Inflammatory macrophage treated with lipopolysaccharide for 4 hours (primary cell): ENCODE measurements around the gene POLR3C.
A peak's percentile ranks its signal among the peaks of the same experiment; 100 is the strongest.

ENCODE experiments used
- DNase-seq: peaks from one replicate; pipeline ENCODE4 v3.0.0-alpha.2; 2020

POLR3C gene

DNA sequence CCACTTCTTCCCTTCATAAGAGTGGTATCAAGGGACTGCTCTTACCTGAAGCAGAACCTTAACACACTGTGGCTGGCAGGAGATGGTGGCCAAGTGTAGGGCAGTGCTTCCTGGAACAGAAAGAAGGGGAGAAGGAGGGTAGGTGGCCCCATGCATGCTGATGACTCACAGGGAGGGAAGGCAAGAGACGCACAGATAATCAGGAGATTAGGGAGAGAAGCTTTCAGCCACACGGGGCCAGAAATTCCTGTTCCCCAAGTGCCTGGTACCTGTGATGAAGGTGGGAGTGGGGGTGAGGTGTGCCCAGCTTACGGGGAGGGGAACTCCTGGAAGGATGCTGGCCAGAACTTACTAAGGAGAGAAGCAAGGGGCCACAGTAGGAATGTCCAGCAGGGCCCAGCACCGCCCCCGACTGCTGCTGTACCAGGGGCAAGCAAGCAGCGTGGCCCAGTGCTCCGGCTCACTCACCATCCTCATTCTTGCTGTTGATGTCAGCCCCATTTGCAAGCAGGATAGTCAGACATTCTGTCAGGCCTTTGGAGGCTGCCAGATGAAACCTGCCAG is 54.0 kb downstream of the POLR3C start:
- no peak for DNase-seq

DNA sequence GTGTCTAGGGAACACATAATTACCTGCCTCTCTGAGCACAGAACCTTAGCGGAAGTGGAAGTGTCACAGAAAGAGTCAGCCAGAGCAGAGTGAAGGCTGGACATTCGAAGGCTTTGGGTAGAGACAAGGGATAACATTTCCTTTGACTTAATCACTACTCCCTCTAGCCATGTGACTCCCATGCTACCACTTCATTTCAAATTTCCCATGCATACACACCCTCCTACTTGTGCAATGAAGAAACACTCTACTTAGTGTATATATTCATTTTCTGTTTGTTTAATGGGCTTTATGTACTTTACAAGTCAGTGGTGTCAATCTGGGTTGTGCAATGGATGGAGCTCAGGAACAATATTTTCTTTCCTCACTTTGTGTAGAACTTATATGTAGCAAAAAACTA is 54.7 kb downstream of the POLR3C start:
- DNase-seq = no peak

DNA sequence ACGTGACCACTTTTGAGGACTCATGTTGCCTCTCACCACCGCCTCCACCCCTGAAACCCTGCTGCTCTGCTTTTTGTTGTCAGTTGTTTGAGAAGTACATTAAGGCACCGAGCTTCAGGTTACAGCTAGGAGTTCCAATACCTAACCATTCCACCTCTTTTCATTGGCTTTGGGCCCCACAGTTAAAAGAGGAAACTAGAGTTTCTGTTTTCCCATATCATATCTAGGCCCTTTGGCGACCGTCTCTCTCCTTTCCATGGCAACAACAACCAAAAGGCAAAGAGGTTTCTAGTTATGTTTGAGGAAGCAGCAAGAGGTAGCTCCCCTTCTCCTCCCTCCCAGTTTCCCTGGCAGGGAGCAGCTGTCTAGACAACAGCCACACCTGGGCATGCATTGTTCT is 55.8 kb downstream of the POLR3C start:
- no peak for DNase-seq

DNA sequence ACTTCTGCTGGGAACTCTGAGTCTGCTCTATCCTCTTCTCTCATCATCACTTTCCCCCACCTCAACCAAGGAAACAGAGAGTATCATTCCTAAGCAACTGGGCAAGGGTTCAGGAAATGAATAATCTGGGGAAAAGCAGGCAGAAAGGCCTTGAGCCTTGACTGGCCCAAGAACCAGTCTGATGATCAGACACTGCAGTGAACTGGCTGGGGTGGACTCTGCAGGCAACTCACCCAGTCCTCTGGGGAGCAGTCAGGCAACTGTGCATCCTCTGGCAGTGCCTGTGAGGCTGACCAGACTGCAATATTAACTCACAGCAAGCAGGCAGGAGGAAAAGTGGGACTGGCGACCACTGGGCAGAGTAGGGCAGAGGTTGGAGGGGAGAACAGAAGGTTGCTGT is 60.7 kb downstream of the POLR3C start:
- DNase-seq = no peak

DNA sequence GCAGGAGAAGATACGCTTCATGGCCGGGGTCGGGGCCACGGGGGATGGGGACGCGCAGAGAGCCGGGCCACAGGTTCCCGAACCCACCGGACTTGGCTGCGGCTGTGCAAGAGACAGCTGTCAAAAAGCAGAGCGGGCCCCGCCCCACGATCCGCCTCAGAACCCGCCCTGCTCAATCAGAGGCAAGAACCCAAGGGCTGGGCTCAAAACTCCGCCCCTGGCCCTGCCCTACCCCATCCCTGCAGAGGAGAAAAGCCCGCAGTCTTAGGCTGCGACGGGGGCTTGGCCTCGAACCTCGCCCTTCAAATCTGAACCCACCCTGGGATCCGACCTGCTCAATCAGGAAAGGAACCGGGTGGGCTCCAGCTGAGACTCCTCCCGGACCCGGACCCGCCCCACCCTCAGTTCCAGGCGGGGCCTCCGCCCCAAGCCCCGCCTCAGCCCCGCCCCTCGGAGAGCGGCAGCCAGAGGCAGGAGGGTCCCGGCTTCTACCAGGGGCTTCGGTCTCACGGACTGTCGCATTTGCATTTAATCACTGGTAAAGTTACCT is 61.8 kb downstream of the POLR3C start, which contains the start of gene ANKRD35:
Gene ANKRD35 (minus strand): TSS at position 129 of the 550 bp plus-strand sequence. CDS start 108 bp downstream, at position 21.
- DNase-seq = peak; percentile 84

DNA sequence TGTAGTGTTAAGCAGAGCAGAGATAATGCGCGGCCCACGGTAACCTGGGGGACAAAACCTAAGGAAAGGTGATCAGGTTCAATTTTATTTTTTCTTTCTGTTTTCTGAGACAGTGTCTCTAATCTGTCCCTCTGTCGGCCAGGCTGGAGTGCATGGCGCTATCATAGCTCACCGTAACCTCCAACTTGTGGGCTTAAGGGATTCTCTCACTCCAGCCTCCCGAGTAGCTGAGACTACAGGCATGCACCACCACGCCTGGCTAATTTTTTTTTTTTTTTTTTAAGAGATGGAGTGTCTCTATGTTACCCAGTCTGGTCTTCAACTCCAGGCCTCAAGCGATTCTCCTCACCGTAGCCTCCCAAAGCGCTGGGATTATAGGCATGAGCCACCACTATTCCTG is 62.4 kb downstream of the POLR3C start:
- DNase-seq = no peak

DNA sequence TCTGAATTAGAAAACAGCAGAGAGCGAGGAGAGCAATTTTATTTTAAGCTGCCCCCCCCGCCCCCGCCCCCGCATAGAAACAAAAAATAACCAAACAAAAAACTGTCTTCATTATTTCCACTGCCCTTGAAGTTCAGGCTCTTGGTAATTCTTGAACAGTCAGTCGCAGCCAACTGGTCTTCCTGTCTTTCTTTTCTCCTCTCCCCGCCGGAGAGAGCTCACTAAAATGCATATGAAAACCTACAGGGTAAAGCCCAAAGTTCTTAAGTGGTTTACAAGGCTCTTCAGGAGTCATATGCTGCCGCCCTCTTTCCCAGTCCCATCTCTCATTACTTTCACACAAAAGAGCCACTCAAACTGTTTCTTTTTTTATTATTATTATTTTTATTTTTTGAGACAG is 62.8 kb downstream of the POLR3C start:
- DNase-seq = no peak

DNA sequence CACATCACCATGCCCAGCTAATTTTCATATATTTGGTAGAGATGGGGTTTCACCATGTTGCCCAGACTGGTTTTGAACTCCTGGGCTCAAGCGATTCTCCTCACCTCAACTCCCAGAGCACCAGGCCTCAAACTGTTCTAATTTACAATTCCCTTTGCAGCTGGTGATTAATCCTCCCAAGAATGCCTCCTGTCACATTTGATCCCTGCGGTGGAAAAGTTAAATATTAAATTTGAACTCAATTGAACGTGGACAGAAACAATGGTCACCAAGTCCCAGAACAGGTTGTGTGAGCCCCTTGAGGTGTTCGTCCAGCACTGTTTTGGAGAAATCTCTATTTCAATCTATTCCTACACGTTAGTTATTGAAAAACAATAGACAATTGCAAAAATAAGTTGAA is 63.6 kb downstream of the POLR3C start:
- DNase-seq = no peak

DNA sequence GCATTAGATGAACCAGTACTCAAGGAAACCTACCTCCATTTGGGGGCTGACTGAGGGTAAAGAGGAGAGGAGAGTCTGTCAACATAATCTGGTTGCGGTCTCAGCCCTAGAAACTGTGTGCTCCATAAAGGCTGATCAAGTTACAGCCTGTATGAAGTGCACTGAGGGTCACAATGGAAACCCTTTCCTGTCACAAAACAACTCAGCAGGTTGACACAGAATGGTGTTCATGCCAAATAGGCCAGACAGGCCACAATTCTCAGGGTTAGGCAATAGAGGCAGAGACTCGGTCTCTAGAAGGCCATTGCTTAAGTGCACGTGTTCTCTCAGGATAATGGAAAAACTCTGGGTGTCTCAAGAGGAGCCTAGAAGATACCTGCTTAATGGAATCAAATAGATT is 65.7 kb downstream of the POLR3C start:
- DNase-seq = no peak

DNA sequence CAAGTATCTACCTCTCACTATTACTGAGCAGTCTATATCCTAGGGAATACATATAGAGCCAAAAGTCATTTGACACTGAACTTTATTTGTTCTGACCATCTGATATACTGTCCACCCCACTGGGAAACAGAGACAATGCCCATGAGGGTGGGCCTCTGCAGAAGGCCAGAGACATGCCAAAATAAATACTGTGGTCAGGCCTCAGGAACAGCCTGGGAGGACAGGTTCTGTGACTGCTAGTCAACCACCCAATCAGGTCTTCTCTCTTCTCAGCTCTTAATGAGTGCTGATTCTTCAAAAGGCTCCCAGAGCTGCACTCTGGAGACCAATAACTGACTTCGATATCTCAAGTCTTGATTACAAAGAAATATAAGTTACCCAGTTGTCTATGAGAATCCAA is 67.1 kb downstream of the POLR3C start:
- DNase-seq = no peak

DNA sequence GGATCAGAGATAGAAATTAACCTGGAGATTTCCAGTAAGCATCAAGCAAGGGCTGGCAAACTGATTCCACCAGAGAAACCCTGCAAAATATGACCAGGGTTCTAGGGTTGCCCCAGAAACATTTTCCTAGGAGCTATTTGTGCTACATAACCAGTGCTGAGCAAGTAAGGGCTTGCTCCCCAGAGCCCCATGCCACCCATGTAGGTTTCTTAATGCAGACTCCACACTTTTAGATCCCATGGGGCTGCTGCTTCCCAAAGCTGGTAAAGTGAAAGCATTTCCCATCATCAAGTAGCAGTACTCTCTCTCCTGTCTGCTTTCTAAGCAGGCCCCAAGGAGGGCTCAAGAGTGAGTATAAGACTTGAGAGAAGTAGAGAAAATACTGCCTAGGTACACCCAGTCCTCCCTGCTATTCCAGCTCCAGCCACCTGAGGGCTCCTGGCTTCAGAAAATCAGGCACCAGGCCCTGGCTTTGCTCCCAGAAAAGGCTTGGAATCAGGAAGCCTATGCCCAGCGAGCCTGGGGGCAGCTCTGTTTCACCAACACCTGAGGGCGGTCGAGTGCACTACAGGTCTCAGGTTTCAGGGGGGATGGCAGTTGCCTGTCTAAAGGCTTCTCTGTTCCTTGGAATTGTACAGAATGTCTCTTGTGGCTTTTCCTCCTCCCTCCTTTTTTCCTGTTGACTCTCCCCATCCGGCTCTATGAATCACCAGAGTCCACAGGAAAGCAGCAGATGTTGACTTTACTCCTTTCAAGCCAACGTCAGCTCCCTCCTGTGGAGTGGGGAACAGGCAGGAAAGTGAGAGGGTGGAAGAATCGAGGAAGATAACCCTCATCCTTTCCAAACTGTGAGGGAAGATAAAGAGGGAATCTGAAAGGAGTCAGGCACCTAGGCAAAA is 67.8 kb downstream of the POLR3C start:
- DNase-seq = peak; percentile 65

DNA sequence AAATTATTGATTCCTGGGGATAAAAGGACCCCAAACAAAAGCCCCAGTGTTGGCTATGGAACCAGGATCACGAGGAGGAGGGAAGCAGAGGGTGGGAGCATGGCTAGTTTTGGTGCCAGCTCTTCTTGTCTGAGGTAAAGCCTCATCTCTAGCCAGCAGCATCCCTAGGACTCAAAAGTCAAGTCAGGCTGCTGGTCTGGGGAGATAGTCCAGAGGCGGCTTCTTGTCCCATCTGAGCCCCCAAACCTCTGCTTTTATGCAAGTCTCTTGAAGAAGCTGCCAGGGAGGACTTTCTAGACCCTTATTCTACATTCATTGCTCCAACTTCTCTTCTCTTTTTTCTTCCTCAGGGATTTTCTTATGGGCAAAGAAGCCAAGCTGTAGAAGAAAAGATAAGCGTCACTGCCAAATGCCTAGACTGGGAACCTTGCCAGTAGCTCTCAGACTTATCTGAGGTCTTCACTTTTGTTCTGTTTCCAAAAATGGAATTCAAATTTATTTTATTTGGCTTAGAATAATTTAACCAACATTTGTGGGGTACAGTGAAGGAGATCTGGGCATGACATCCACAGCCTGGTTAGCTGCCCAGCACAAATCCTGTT is 68.6 kb downstream of the POLR3C start:
- no peak for DNase-seq

DNA sequence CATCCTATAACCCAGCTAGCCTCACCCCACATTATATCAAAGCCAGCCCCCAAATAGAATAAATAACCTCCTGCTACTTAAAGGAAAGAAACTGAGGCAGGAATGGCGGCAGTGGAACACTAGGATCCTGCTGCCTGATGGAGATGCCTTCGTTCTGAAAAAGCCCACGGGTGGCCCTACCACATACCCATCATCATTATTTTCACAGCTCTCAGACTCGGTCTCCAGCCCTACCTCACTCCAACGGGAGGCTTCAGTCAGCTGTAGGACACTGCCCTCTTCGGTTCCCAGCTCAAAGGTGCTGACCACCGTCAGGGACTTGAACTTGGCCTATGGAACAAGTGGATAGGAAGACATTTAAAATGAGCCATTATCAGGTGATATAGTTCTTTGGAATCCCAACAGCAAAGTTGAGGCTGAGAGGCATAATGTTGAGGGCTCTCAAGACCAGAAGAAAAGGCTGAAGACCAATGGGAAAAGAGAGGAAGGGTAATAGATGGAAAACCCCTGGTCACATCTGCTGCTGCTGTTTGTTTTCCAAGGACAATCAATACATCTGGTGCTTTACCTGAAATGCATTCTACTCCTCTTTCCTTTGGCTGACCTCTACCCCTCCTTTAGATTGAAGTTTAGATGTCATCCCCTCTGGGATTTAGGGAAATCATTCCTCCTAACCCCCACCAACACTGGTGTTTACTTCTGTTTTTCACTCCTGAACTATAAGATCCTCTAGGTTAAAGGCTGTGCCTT is 69.5 kb downstream of the POLR3C start:
- DNase-seq = no peak
